Aorta (tissue), 5 donors: ENCODE measurements around the gene LUC7L3. TPM values are rescaled to one million over a fixed set of nuclear protein-coding genes. Genes with fewer than 3 reads are reported as not detected.
A peak's percentile ranks its signal among the peaks of the same experiment; 100 is the strongest.
"Not testable (repeated sequence)": the region's sequence is repeated elsewhere in the genome, so short reads cannot be mapped to it uniquely, and the experiment has no call there.

ENCODE experiments used
- ATAC-seq: fragments of 200-7000 bp; cut with Tn5 transposase; one replicate; pipeline ENCODE4 v1.9.1; 2022; ENCODE audit warnings: moderate library complexity; ENCODE audit not compliant: low FRiP score
- DNase-seq, 2 donors: peaks; one replicate each; pipeline ENCODE4 v3.0.0-alpha.2; 2020
- H3K27ac ChIP-seq, 2 donors: one replicate each; pipeline ENCODE4 v1.5.1; 2013; ENCODE audit warnings: low read length in 2 of 2, mild to moderate bottlenecking in 2 of 2, moderate library complexity in 2 of 2, control low read depth in 1 of 2, inconsistent platforms in 1 of 2, low read depth in 1 of 2
- H3K27me3 ChIP-seq, 2 donors: one replicate each; pipeline ENCODE4 v1.6.1; 2013; ENCODE audit warnings: control low read depth in 1 of 2, low read length in 1 of 2, mild to moderate bottlenecking in 1 of 2, moderate library complexity in 1 of 2; ENCODE audit not compliant: insufficient read depth in 2 of 2, control insufficient read depth in 1 of 2
- H3K36me3 ChIP-seq, 2 donors: one replicate each; pipeline ENCODE4 v1.6.1; 2013; ENCODE audit warnings: control low read depth in 1 of 2, low read length in 1 of 2, mild to moderate bottlenecking in 1 of 2; ENCODE audit not compliant: insufficient read depth in 2 of 2, control insufficient read depth in 1 of 2
- H3K4me1 ChIP-seq, 2 donors: one replicate each; pipeline ENCODE4 v1.6.1; 2013; ENCODE audit warnings: low read length in 2 of 2, control low read depth in 1 of 2, mild to moderate bottlenecking in 1 of 2, moderate library complexity in 1 of 2; ENCODE audit not compliant: insufficient read depth in 2 of 2, control insufficient read depth in 1 of 2
- H3K4me3 ChIP-seq, 2 donors: one replicate each; pipeline ENCODE4 v1.5.1; 2013; ENCODE audit warnings: low read length in 2 of 2, control low read depth in 1 of 2, mild to moderate bottlenecking in 1 of 2
- H3K9me3 ChIP-seq: one replicate; pipeline ENCODE4 v1.6.1; 2013; ENCODE audit warnings: mild to moderate bottlenecking, low read length; ENCODE audit not compliant: control insufficient read depth
- WGBS, 2 donors: extraction: QIAGEN DNeasy Blood & Tissue Kit; methylation state at CpG; one replicate each; pipeline ENCODE4 v1.1.7; 2013; 5-methylcytosine and 5-hydroxymethylcytosine counted together
- intact Hi-C, 2 donors: fragments of 100-400 bp; cut with DNase I; formaldehyde crosslinking; loops; one replicate each; pipeline versions ENCODE4 v1.14.2 to v1.15.0; 2022
- polyA plus RNA-seq, 2 donors: library from polyadenylated mRNA; stranded (reverse); fragments of 200-250 nt; gene quantifications; one replicate each; pipeline ENCODE4 v1.2.3, GENCODE V29; 2013
- total RNA-seq, 2 donors: library from RNA; stranded (reverse); fragmentation: NEBNext Ultra II Directional; extraction: Animal tissue kit (Norgen Biotek cat#: 25700); gene quantifications; one replicate each; pipeline ENCODE4 v1.2.1, GENCODE V29; 2021
- donor health status: healthy with polysubstance abuse.
- donor health status: Bipolar disorder and iron deficiency.
- donor health status: DM: no; HTN: no; CAD: no.
- donor health status: DM: no; HTN: no; CAD: no.
- donor health status: DM: yes; HTN: yes; CAD: no.

The LUC7L3 gene
- total and polyA plus RNA-seq, 4 donors = 123 to 852 (median 168) TPM

DNA sequence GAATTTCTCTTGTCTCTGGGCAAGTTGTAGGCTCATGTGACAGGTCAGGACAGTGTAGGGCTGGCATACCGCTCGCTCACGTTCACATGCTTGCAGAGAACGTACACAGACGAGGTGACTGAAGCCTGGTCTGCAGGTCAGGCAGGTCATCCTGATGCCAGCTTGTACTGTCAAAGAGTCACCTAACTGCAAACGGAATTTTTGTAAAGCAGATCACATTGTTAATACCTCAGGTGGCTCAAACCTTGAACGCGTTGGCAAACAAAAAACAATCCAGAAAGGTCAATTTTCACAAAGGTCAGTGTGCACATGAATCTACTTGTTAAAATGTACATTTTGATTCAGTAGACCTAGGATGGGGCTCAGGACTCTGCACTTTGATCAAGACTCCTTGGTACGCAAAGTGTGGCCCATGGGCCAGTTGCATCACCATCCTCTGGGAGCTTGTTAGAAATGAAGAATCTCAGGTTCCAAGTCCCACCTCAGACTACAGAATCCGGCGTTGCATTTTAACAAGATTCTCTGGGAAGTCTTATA is 40.3 kb upstream of the LUC7L3 start:
- Histone ChIP-seq H3K27me3 (no peaks in the 10 kb centered on the region), H3K9me3 (no peaks in the 10 kb centered on the region), H3K36me3 (no peaks in the 10 kb centered on the region), H3K4me3 (no peak overlapping the region), H3K4me1 (no peaks in the 10 kb centered on the region), H3K27ac (no peak overlapping the region)
- peak in 1 of 2 donors; percentile 36 for DNase-seq
- no peak for ATAC-seq
- intact Hi-C loops = no loop called here
- WGBS, 2 donors = 93% methylated on average over 11 of the region's 11 CpGs

- no peaks in the 10 kb centered on the region for H3K36me3 ChIP-seq
- no peak overlapping the region for H3K27ac ChIP-seq
- 97 to 98% methylated on average over 5 of the region's 5 CpGs for WGBS, 2 donors
- ATAC-seq (no peak), DNase-seq (peak in 1 of 2 donors; percentile 32)
- intact Hi-C loops = loop anchor here in 1 of 2 donors (5.0 kb wide), 2 partner anchors 48 to 133 kb away; partner anchors contain the start of genes ABCC3 and SPATA20
- no peaks in the 10 kb centered on the region for H3K4me1 ChIP-seq
- no peak overlapping the region for H3K4me3 ChIP-seq
- no peaks in the 10 kb centered on the region for H3K27me3 ChIP-seq
- no peaks in the 10 kb centered on the region for H3K9me3 ChIP-seq
Measured at GRCh38 chr17:50680126-50680525, 39.3 kb upstream of the LUC7L3 start.

DNA sequence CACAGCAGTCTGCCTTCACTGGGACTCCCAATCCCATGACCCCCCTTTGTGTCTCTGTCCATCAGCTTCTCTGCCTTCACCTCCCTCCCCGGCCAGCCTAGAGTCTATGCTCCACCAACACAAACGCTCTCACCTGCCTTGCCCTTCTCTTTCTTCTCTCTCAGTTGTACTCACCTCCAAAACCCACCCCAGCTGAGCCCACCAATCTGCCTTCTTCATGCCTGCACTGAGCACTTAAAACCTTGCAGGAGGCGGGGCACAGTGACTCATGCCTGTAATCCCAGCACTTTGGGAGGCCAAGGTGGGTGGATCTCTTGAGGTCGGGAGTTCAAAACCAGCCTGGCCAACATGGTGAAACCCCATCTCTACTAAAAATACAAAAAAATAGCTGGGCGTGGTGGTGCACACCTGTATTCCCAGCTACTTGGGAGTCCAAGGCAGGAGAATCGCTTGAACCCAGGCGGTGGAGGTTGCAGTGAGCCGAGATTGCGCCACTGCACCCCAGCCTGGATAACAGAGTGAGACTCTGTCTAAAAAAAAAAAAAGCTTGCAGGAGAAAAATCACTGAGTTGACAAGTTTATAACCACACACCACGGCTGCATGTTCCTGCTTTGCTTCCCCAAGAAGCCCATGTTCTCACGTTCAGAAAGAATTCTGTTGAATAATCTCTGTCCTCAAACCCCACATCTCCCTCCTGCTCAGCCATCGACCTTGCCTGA is 38.7 kb upstream of the LUC7L3 start:
- H3K27ac ChIP-seq, H3K27me3 ChIP-seq, H3K4me3 ChIP-seq, H3K4me1 ChIP-seq, H3K36me3 ChIP-seq, H3K9me3 ChIP-seq, ATAC-seq: not testable (repeated sequence)
- peak in 1 of 2 donors; percentile 45 for DNase-seq
- 75 to 76% methylated on average over 12 of the region's 12 CpGs for WGBS, 2 donors
- intact Hi-C loops = loop anchor here in 1 of 2 donors (5.0 kb wide), 2 partner anchors 48 to 133 kb away; partner anchors contain the start of genes ABCC3 and SPATA20

DNA sequence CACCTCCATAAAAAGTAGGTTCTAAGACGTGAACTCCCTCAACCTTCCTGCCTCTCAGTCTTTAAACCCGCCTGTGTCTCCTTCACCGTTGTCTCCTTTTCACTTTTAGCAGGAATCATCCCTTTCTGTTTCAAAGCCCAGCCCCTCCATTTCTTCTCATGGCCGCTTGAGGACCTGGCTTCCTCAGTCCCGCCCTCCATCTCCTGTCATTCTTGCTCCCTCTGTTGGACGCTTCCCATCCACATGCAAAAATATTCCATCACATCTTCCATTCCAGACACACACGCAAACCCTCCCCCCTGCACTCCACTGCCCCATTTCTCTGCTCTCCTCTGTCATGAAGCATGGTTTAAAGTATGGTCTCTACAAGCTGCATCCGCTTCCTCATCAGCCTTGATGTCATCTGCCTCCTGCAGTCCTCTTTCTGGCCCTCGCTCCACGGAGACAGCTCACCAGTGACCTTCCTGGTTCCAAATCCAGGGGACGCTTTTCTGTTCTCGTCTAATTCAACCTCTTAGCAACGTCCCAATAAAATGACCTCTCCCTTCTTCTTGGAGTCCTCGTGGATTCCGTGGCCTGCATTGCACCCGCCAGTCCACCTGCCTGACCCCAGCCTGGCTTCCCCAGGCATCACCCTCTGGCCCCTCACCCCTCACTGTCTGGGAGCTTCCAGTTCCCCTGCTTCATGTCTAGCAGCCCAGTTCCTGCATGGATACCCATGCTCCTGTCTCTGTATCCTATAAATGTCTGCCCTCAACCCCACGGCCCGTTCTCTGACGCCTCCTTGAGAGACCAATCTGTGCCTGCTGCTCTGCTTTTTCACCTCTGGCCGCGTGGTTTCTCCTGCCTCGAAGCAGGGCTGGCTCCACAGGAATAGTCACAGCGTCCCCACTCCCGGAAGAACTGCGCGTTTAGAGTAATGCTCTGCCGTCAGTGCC is 37.9 kb upstream of the LUC7L3 start:
- no peaks in the 10 kb centered on the region for H3K36me3 ChIP-seq
- 59 to 62% methylated on average over 27 of the region's 27 CpGs for WGBS, 2 donors
- no peaks in the 10 kb centered on the region for H3K27me3 ChIP-seq
- no peak overlapping the region for H3K4me3 ChIP-seq
- no peak overlapping the region for H3K27ac ChIP-seq
- intact Hi-C loops = loop anchor here in 1 of 2 donors (5.0 kb wide), 2 partner anchors 49 to 134 kb away; partner anchors contain the start of genes ABCC3 and SPATA20
- no peaks in the 10 kb centered on the region for H3K9me3 ChIP-seq
- DNase-seq (peak in 1 of 2 donors; percentile 58), ATAC-seq (peak; percentile 40)
- H3K4me1 ChIP-seq = no peaks in the 10 kb centered on the region

- intact Hi-C loops = loop anchor here in 1 of 2 donors (5.0 kb wide), 2 partner anchors 50 to 135 kb away; partner anchors contain the start of genes ABCC3 and SPATA20
- Histone ChIP-seq H3K27ac (no peak overlapping the region), H3K36me3 (no peaks in the 10 kb centered on the region), H3K9me3 (no peaks in the 10 kb centered on the region), H3K27me3 (no peaks in the 10 kb centered on the region), H3K4me1 (no peaks in the 10 kb centered on the region), H3K4me3 (no peak overlapping the region)
- ATAC-seq = no peak
- 75 to 76% methylated on average over 3 of the region's 3 CpGs for WGBS, 2 donors
- peak in 1 of 2 donors; percentile 4 for DNase-seq
Measured at GRCh38 chr17:50682441-50682840, 37.0 kb upstream of the LUC7L3 start.

DNA sequence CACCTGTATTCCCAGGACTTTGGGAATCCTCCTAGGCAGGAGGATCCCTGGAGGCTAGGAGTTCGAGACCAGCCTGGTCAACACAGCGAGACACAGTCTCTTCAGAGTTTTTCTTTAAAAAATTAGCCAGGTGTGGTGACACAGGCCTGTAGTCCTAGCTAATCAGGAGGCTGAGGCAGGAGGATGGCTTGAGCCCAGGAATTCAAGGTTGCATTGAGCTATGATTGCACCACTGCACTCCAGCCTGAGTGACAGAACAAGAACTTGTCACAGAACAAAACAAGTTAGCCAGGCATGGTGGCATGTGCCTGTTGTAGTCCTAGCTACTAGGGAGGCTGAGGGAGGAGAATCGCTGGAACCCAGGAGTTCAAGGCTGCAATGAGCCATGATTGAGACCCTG is 36.5 kb upstream of the LUC7L3 start:
- Histone ChIP-seq H3K4me3 (no peak overlapping the region), H3K36me3 (no peaks in the 10 kb centered on the region), H3K27ac (no peak overlapping the region), H3K9me3 (no peaks in the 10 kb centered on the region), H3K27me3 (no peaks in the 10 kb centered on the region), H3K4me1 (no peaks in the 10 kb centered on the region)
- intact Hi-C loops = loop anchor here in 1 of 2 donors (5.0 kb wide), 2 partner anchors 51 to 136 kb away; partner anchors contain the start of genes ABCC3 and SPATA20
- DNase-seq = peak in 1 of 2 donors; percentile 17
- ATAC-seq = no peak
- 95 to 96% methylated on average over 3 of the region's 3 CpGs for WGBS, 2 donors

DNA sequence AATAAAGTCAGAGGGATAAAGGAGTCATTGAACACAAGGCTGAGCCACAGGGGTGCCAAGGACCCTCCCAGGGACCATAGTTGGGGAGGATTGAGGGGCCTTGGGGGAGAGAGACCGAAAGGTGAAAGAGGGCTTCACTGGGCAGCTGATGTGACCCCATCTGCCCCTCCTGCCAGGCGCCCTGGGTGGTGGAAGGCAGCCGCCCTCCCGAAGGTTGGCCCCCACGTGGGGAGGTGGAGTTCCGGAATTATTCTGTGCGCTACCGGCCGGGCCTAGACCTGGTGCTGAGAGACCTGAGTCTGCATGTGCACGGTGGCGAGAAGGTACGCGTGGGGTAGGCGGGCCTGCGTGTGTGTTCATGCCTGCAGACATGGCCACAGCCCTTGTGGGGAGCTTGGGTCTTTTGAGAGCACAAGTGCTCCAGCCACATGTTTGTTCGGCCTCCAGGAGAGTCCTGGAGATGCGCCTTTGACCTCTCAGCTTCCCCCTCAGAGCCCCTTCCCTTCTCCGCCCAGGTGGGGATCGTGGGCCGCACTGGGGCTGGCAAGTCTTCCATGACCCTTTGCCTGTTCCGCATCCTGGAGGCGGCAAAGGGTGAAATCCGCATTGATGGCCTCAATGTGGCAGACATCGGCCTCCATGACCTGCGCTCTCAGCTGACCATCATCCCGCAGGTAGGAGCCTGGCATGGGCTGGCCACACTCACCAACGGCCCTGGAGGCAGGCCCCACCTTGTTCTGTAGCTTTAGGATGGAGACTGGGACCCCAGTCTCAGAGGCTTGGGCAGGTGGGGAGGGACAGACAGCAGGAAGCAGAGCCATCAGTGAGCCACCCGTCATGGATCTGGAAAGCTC is 35.7 kb upstream of the LUC7L3 start:
- Histone ChIP-seq H3K9me3 (no peaks in the 10 kb centered on the region), H3K4me1 (no peaks in the 10 kb centered on the region), H3K27me3 (no peaks in the 10 kb centered on the region), H3K36me3 (no peaks in the 10 kb centered on the region), H3K4me3 (no peak overlapping the region), H3K27ac (no peak overlapping the region)
- DNase-seq = peak in 1 of 2 donors; percentile 47
- 94 to 95% methylated on average over 27 to 28 of the region's 28 CpGs for WGBS, 2 donors
- no peak for ATAC-seq
- intact Hi-C loops = loop anchor here in 1 of 2 donors (5.0 kb wide), 2 partner anchors 51 to 136 kb away; partner anchors contain the start of genes ABCC3 and SPATA20

DNA sequence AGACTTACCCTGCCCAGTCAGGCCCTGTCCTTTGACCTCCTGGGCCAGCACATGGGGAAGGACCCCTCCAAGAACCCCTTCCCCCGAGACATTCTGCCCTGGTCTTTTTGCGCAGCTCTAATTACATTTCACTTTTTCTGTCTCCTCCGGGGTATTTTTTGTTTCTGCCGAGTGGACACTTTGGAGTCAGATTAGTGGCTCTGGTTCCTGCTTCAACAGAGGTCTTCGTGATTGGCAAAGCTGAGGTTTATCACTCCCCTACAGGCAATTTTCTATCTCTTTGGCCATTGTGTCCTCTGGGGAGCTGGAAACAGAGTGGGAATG is 35.2 kb upstream of the LUC7L3 start:
- ATAC-seq = no peak
- intact Hi-C loops = loop anchor here in 1 of 2 donors (5.0 kb wide), 2 partner anchors 52 to 137 kb away; partner anchors contain the start of genes ABCC3 and SPATA20
- no peaks in the 10 kb centered on the region for H3K36me3 ChIP-seq
- DNase-seq = no peak
- H3K27me3 ChIP-seq = no peaks in the 10 kb centered on the region
- H3K27ac ChIP-seq = no peak overlapping the region
- 89 to 90% methylated on average over 5 of the region's 5 CpGs for WGBS, 2 donors
- no peaks in the 10 kb centered on the region for H3K9me3 ChIP-seq
- H3K4me1 ChIP-seq = no peaks in the 10 kb centered on the region
- no peak overlapping the region for H3K4me3 ChIP-seq
